GM12891 (cell line): ENCODE results near the gene C4BPA.

Experiments used
- PAX5 ChIP-seq: IDR thresholded peaks from 2 replicates; pipeline ENCODE4 v1.6.1; 2011; ENCODE audit warnings: low read length, moderate library complexity, mild to moderate bottlenecking; ENCODE audit not compliant: insufficient read depth, severe bottlenecking
- POLR2A ChIP-seq: IDR thresholded peaks from 2 replicates; pipeline ENCODE4 v1.6.1; 2011; ENCODE audit warnings: low read depth, low read length, control low read depth
- POLR2AphosphoS5 ChIP-seq: IDR thresholded peaks from 2 replicates; pipeline ENCODE4 v1.6.1; 2011; ENCODE audit warnings: low read depth, low read length, control low read depth
- POU2F2 ChIP-seq: IDR thresholded peaks from 2 replicates; pipeline ENCODE4 v1.6.1; 2011; ENCODE audit warnings: low read depth, mild to moderate bottlenecking, control low read depth, low read length, moderate library complexity
- SPI1 ChIP-seq: IDR thresholded peaks from 2 replicates; pipeline ENCODE4 v1.6.1; 2011; ENCODE audit warnings: low read depth, low read length, control low read depth
- TAF1 ChIP-seq: IDR thresholded peaks from 2 replicates; pipeline ENCODE4 v1.6.1; 2011; ENCODE audit warnings: low read depth, low read length, control low read depth

GRCh38 chr1:207102659-207103058 lies 1.4 kb upstream of the C4BPA start:
- TF ChIP-seq POLR2A: no peak
- TF ChIP-seq TAF1: no peak
- TF ChIP-seq SPI1: no peak
- TF ChIP-seq POLR2AphosphoS5: no peak
- no peak for TF ChIP-seq POU2F2
- no peak for TF ChIP-seq PAX5
